Esophagus muscularis mucosa (tissue), 4 donors: ENCODE data around the gene GON4L.

ENCODE experiments used
- EP300 ChIP-seq: sonication (generic); formaldehyde crosslinking; IDR thresholded peaks from one replicate; pipeline ENCODE4 v1.6.1; 2017; ENCODE audit warnings: antibody characterized with exemption
- POLR2A ChIP-seq: fragments of 450-650 bp; IDR thresholded peaks from one replicate; pipeline ENCODE4 v1.6.1; 2017; ENCODE audit warnings: antibody characterized with exemption, moderate library complexity, mild to moderate bottlenecking, low read depth
- TF ChIP-seq, protein P1 (sequence below), 3 experiments: fragments of 200-600 bp in 2 of 3; fragments of 450-650 bp in 1 of 3; sonication (generic) in 2 of 3; IDR thresholded peaks; one replicate each; pipeline ENCODE4 v1.5.1; 2017 to 2019; ENCODE audit warnings: antibody characterized with exemption in 3 of 3, mild to moderate bottlenecking in 2 of 3, moderate library complexity in 1 of 3

DNA sequence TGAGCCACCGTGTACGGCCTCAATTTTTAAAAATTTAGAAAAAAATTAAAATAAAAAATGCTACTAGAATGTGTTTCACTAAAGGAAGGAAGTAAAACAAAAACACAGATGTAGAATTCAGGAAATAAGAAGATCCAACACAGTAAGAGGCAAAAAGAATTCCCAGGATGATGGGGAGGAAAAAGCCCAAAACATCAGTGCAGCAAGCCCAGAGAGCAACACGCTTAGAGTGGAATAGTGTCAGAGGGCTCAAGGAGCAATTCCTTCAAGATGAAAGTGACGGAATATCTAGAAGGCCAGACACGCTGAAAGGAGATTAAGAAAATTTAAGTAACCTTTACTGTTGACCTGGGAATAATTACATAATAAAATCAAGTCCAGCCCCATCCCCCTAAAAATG is 87.8 kb downstream of the GON4L start:
- TF ChIP-seq, protein P1, sequence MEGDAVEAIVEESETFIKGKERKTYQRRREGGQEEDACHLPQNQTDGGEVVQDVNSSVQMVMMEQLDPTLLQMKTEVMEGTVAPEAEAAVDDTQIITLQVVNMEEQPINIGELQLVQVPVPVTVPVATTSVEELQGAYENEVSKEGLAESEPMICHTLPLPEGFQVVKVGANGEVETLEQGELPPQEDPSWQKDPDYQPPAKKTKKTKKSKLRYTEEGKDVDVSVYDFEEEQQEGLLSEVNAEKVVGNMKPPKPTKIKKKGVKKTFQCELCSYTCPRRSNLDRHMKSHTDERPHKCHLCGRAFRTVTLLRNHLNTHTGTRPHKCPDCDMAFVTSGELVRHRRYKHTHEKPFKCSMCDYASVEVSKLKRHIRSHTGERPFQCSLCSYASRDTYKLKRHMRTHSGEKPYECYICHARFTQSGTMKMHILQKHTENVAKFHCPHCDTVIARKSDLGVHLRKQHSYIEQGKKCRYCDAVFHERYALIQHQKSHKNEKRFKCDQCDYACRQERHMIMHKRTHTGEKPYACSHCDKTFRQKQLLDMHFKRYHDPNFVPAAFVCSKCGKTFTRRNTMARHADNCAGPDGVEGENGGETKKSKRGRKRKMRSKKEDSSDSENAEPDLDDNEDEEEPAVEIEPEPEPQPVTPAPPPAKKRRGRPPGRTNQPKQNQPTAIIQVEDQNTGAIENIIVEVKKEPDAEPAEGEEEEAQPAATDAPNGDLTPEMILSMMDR (IDR thresholded peaks at IDR 0.05): no peak
- TF ChIP-seq EP300: no peak
- no peak for TF ChIP-seq POLR2A
